ENCODE results near the gene SLC50A1.

DNA sequence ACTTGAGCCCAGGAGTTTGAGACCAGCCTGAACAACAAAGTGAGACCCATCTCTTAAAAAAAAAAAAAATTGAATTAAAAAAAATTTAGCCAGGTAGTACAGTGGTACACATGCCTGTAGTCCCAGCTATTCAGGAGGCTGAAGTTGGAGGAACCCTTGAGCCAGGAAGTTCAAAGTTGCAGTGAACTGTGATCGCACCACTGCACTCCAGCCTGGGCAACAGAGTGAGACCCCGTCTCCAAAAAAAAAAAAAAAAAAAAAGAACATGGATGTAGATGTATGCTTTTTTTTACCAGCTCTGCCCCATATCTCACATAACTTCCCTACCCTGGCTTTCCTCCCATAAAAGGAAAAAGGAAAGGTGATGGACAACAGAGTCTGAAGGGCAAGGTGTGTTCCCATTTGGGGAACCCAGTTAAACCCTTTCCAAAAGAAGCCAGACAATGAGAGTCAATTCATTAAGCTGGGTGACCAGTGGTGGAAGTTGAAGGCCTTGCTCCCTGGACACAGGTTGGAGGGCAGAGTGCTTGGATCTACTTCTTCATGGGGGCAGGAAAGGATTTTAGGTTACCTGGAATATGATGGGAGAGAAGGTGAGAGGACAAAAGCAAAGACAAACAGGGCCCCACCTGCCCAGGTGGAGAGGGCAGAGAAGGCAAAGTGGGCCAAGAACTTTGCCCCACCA is 34.6 kb downstream of the SLC50A1 start:
- TF ChIP-seq, protein P1, sequence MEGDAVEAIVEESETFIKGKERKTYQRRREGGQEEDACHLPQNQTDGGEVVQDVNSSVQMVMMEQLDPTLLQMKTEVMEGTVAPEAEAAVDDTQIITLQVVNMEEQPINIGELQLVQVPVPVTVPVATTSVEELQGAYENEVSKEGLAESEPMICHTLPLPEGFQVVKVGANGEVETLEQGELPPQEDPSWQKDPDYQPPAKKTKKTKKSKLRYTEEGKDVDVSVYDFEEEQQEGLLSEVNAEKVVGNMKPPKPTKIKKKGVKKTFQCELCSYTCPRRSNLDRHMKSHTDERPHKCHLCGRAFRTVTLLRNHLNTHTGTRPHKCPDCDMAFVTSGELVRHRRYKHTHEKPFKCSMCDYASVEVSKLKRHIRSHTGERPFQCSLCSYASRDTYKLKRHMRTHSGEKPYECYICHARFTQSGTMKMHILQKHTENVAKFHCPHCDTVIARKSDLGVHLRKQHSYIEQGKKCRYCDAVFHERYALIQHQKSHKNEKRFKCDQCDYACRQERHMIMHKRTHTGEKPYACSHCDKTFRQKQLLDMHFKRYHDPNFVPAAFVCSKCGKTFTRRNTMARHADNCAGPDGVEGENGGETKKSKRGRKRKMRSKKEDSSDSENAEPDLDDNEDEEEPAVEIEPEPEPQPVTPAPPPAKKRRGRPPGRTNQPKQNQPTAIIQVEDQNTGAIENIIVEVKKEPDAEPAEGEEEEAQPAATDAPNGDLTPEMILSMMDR (conservative IDR thresholded peaks at IDR 0.05; ENCODE audit: low read depth, low read length): no peak
- TF ChIP-seq EZH2 (IDR thresholded peaks at IDR 0.05; ENCODE audit: low read length, unreplicated experiment): no peak

Data from PC-3 (cell line).